Measurements from ENCODE around the gene PIK3R6.

- TF ChIP-seq FOXJ3 (CRISPR knock-in tag; IDR thresholded peaks at IDR 0.05) (no peak), CTCF (IDR thresholded peaks at IDR 0.05) (no peak), EZH2phosphoT487 (IDR thresholded peaks at IDR 0.05; ENCODE audit: borderline replicate concordance, low read depth) (no peak), FOXM1 (IDR thresholded peaks at IDR 0.05; ENCODE audit: low read depth) (no peak)
Observed at GRCh38 chr17:8900626-8901585, 33.4 kb upstream of the PIK3R6 start.
